GM19438 (cell line): ENCODE results near the gene CRYGN.

ENCODE experiments used
- ATAC-seq: cut with Tn5 transposase; IDR thresholded peaks from one replicate; pipeline ENCODE4 v1.9.1; 2021; ENCODE audit warnings: low read depth; ENCODE audit not compliant: unreplicated experiment

CRYGN gene

DNA sequence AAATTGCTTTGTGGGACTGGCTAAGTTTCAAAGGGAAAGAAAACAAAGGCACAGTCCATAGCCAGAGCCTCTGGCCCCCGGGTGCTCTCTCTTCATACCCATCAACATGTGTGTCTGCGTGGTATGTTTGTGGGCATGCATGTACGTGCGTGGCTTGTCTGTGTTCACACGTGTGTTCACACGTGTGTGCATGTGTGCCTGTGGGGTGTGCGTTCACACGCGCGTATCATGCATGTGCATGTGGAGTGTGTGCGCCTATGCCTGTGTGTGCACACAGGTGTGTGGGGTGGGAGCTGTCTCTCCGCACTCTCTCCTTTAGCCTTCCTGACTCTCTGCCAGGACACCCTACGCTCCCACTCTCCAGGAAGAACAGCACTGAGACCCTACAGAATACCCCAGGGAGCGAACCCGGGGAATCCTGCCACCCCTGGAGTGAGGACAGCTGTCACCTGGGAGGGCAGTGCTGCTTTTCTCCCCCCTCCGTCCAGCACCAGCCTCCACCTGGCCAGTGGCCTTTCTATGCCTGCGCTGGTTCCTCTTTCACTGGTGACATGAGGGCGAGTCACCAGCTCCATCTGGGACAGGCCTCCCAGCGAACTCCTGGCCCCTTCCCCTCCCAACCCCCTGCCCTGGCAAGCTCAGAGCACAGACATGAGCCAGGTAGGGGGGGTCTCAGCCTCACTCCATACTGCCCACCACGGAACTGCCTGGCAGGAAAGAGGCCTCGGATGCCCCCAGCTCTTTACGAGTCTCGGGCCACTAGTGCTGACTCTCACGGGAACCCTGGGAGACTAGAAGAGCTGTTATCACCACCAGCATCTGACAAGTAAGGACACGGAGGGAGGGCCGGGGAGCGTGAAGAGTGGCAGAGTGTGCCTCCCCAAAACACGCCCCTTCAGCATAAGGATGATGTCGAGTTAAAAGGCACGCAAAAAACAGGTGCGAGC, 46.6 kb downstream of the CRYGN start:
- ATAC-seq: no peak

DNA sequence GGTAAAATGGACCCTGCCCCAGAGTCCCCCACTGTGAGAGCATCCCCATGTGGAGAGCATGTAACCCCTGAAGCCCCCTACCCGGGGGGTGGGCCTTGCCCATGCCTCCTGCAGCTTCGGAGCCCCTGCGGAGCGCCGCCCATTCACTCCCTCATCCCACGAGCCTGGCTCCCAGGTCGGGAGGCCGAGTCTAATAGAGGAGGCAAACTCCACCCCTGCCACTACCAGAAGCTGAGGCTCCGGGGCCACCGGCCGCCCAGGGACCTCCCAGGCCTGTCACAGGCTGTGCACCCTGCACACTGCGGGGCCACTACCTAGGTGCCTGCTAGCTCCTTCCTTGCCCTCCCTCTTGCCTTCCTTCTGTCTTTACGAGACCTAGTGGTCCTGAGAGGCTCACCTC, 47.5 kb downstream of the CRYGN start:
- no peak for ATAC-seq

DNA sequence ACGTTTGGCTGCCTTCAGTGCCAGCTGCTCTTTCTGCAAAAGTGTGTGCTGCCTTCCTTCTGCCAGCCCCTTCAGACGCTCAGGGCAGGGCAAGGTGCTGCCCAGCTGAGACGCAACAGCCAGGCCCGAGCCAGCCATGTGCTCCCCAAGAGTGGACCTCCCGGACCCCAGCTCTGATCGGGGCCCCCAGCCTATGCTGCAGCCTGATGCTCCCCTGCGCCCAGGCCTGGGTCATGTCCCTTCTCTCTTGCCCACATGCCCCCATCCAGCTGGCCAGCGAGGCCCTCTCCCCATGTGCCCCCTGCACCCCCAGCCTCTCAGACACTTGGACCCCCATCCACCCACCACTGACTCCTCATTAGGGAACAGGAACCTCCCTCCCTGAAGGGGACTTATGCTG, 47.9 kb downstream of the CRYGN start:
- no peak for ATAC-seq

DNA sequence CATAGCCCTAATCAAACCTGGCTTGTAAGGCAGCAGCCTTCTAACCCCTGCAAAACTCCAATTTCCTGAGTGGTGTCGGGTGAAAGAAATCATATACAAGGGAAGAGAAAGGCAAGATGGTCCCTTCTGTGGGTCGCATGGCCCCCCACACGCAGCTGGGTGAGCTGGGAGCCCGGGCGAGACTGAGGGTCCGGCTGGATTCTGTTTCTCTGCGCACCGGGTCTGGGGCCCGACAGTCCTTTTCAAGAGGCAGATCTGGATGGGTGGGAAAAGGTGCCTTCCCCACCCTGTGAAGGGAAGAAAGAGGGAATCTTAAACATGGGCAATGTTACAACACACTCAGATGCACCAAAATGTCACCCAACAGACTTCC, 48.6 kb downstream of the CRYGN start:
- ATAC-seq: no peak

GRCh38 chr7:151390598-151391357, 49.2 kb downstream of the CRYGN start:
- no peak for ATAC-seq

GRCh38 chr7:151389768-151390597, 50.0 kb downstream of the CRYGN start:
- ATAC-seq: no peak

GRCh38 chr7:151389096-151389767, 50.7 kb downstream of the CRYGN start:
- no peak for ATAC-seq

DNA sequence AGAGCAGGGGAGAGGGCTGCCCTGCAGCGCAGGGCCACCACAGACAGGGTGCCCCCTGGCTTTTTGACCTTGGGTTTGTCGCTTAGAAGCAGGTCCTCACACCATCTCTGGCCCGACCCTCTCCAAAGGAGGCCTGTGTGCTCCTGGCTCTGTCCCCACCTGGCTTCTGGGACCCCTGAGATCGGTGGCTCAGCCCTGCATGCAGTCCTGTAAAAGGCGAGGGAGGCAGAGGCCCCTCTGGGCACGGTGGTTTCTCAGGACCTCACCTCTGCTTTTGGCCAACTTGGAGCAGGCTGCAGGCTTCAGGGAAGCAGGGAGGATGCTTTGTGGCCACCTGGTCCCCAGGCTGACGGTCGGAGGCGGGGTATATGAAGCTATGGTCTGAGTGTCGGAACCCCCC, 51.5 kb downstream of the CRYGN start:
- no peak for ATAC-seq

DNA sequence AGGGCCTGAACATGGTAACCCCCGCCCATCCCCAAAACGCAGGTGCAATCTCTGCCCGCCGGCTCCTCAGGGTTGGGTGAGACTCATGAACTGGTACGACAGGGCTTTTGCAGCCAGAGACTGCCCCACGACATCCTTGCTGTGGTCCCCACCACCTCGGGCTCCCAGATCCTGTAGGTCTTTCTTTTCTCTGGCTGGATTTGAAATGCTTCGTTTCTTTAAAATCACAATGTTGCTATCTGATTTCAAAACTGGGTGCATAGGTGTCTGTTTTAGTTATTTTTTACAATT, 52.0 kb downstream of the CRYGN start:
- no peak for ATAC-seq

DNA sequence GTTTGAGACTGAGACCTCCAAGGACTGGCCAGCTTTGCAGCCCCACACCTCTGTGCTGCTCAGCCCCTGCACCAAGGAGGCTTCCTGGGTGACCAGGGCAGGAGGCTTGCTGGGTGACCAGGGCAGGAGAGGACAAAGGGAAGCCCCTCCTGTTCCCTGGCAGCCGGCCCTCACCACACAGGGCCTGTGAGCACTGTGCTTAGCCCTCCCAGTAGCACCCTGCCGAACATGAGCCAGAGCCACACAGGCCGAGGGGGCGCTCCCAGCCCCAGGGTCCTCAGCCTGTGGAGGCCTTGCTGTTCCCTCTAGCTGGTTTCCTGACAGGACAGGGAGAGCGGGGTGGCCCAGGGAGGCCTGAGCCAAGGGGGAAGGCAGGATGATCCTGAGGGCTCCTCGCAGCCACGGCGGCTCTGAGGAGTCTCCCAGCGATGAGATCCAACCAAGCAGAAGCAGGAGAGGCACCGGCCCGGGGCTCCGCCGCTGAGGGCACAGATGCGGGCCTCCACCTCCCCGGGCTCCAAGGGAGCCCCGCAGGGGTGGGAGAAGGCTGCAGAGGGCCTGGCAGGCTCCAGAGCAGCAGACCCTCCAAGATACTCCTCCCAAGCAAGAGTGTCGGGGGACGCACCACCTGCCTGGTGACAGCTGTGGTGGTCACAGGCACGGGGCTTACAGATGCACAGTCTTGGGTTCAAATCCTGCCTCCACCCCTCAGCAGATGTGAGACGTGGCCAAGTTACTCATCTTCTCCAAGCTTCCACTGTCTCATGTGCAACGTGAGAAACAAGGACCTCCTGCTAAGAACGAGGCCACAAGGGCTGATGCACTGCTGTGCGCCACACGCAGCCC, 52.6 kb downstream of the CRYGN start:
- ATAC-seq: no peak

- ATAC-seq: no peak
Observed at GRCh38 chr7:151386301-151387160, 53.4 kb downstream of the CRYGN start.

DNA sequence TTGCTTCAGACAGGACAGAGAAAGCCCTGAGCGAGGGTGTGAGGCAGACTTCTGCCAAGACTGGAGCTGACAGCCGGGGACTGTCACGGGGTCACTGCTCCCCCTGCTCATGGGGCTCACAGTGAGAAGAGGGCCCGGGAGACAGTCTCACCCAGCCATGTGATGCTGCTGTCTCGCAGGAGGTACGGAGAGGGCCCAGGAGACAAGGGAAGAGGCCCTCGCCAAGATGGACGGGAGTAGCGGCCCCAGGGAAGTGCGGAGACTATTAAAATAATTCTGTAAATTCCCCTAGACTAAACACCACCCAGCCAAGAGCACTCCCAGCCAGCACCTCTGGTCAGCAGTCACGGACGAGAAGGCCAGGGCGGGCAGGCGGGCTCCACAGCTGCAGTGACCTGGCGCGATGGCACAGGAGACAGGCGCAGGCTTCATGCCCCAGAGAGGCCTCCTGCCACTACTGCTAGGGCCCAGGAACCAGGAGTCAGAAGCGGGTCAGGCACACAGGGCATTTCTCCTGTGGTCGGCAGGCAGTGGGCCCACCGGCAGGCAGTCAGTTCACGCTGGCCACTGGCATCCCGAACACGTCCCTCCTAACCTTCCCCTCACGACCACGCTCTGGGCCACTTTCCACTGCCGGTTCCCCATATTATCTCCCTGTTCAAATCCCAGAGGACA, 54.2 kb downstream of the CRYGN start:
- no peak for ATAC-seq

DNA sequence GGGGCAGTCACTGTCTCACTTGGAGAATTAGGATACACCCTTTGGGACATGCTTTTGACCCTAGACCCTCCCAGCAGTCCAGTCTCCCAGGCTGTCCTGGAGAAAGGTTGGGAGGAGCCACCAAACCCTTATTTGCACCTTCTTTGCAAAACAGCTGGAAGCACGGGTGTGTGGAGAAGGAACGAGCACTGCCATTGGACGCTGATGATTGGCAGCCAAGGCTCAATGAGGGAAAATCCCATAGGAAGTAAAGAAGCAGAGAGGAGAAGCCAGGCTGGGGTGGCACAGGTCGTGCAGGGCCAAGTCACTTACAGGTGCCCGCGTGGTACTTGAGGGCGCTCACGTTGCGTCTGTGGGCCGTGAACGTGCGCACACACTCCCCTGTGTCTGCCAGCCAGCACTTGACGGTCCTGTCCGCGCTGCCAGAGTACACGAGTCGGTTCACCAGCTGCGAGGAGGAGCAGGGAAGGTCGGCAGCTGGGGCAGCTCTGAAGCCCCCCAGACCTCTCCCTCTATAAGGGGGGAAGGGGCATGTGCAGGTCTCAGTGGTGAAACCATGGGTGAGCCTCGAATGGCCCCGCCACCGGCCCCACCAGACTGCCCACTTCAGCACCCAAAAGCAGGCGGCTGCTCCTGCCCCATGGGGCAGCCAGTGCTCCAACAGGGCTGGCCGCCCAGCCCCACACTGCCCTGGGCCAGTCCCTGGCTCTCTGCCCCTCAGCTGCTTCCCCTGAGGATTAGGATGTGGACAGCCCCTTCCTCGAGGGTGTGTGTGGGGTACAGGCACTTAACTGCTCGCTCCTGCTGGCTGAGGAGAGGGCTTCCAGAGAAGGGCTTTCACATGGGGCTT, 54.9 kb downstream of the CRYGN start:
- no peak for ATAC-seq

- ATAC-seq: no peak
Observed at GRCh38 chr7:151384352-151384697, 55.6 kb downstream of the CRYGN start.

DNA sequence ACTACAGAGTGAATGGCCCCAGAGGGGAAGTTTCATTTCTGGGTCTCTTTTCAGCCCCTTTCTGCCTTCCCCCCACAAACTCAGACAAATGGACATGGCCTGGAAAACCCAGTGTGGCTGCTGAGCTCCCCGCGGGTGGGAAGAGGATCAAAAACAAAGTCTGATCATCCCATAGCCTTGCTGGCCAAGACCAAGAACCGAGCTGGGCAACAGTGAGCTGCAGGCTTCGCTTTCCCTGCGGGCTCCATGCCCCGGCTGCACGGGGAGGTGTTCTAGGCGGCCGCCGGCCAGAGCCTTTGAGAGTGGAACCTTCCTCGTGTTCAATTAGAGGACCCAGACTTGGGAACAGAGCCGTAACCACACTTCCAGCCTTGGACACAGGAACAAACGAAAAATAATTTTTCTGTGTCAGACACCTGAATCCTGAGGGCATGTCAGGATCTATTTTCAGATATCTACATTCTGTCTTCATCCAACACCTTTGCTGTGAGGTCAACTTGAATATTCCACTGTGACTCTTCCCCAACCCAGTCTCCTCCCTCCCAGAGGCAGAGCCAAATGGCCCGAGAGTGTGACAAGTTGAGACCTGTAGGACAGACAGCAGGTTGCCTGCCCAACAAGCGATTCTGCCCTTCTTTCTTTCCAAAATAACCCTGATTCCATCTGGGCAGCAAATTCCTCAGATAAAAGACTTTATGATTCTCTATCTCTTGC, 56.1 kb downstream of the CRYGN start:
- ATAC-seq: no peak

DNA sequence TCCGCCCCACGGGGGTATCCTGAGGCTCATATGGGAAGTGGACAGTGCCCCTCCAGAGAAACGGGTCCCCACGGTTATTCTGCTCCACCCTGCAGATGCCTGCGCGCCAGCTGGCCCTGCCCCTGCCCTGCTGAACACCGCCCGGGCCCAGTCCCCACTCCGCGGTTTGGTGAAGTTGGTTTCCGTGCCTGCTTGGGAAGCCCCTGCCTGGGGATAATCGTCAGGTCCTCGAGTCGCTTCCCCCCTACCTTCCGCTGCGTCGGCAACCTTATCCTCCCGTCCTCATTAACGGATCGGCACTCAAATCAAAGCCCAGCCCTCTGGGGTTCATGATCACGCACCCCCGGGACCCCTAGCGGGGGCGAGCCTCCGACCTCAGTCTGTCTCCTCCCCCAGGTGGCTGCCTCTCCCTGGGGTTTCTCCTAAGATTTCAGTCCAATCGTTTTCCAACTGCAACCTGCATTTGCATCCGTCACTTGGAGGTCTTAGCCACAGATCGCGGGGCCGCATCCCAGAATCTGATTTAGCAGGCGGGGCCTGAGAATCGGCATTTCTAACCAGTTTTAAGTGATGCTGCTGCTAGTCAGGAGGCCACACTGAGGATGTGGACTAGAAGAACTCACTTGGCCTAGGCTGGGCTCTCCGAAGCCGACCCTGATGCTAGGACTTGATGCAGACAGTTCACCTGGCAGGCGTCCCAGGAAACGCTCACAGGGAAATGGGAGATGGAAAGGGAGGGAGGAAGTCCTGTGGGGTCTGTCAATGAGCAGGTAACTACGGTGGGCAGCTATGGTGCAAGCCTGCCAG, 57.7 kb downstream of the CRYGN start:
- no peak for ATAC-seq
